Thoracic aorta (tissue), 2 donors: ENCODE results near the gene PRR3. TPM values are rescaled to one million over a fixed set of nuclear protein-coding genes. Genes with fewer than 3 reads are reported as not detected.
A peak's percentile ranks its signal among the peaks of the same experiment; 100 is the strongest.
"Not testable (repeated sequence)": the region's sequence is repeated elsewhere in the genome, so short reads cannot be mapped to it uniquely, and the experiment has no call there.

Experiments used
- ATAC-seq: fragments of 150-250 bp; one replicate; pipeline ENCODE4 v1.8.0; 2017; ENCODE audit warnings: low read depth; ENCODE audit not compliant: insufficient number of reproducible peaks, low FRiP score
- DNase-seq: peaks from one replicate; pipeline ENCODE4 v3.0.0-alpha.2; 2020; ENCODE audit warnings: low spot score
- H3K27ac ChIP-seq, 2 donors: fragments of 200-600 bp; sonication (generic); 1 replicate in 1 of 2; 2 replicates in 1 of 2; pipeline ENCODE4 v1.5.1; 2016; ENCODE audit warnings: mild to moderate bottlenecking in 2 of 2, moderate library complexity in 2 of 2
- H3K27me3 ChIP-seq: fragments of 200-600 bp; sonication (generic); replicated peaks from 2 replicates; pipeline ENCODE4 v1.6.0; 2016; ENCODE audit warnings: mild to moderate bottlenecking; ENCODE audit not compliant: insufficient read depth
- H3K36me3 ChIP-seq: fragments of 200-600 bp; sonication (generic); one replicate; pipeline ENCODE4 v1.5.1; 2016
- H3K4me1 ChIP-seq, 2 donors: fragments of 200-600 bp; sonication (generic); 1 replicate in 1 of 2; 2 replicates in 1 of 2; pipeline versions ENCODE4 v1.5.1 to v1.6.0; 2016; ENCODE audit warnings: low read depth in 2 of 2, mild to moderate bottlenecking in 1 of 2; ENCODE audit not compliant: control insufficient read depth in 1 of 2
- H3K4me3 ChIP-seq: fragments of 200-600 bp; sonication (generic); 2 replicates; pipeline ENCODE4 v1.5.1; 2016; ENCODE audit warnings: mild to moderate bottlenecking
- H3K9me3 ChIP-seq: fragments of 200-600 bp; sonication (generic); 2 replicates; pipeline ENCODE4 v1.5.1; 2016
- total RNA-seq, 2 donors: library from RNA; depleted of rRNA; stranded (reverse); fragments of >200 nt; gene quantifications; one replicate each; pipeline versions ENCODE4 v1.1.0 to v1.2.3, GENCODE V29; 2016
- TF ChIP-seq, protein P1 (sequence below): fragments of 200-600 bp; sonication (generic); IDR thresholded peaks from one replicate; pipeline ENCODE4 v1.5.1; 2019; ENCODE audit warnings: antibody characterized with exemption

PRR3 gene
- total RNA-seq, 2 donors from 2014 or later = 4.2 to 10.4 TPM

DNA sequence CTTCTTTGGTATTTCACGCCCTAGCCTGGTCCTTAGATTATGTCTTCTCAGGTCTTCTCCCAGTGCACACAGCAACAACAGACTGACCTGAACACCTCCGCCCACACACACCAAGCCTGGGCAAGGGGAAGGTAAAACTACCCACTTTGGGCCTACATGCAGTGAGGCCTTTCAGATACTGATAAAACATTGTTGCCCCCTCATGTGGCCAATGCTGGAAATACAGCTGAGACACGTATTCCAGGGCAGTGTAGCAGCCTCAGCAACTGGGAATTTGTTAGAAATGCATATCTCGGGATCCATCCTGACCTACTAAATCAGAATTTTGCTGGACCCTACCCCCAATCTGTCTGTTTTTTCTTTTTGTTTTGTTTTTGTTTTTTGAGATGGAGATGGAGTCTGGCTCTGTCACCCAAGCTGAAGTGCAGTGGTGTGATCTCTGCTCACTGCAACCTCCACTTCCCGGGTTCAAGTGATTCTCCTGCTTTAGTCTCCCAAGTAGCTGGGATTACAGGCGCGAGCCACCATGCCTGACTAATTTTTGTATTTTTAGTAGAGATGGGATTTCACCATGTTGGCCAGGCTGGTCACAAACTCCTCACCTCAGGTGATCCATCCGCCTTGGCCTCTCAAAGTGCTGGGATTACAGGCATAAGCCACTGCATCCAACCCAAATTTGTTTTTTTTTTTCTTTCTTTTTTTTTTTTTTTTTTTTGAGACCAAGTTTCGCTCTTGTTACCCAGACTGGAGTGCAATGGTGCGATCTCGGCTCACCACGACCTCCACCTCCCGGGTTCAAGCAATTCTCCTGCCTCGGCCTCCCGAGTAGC is 40.4 kb downstream of the PRR3 start:
- not testable (repeated sequence) for H3K4me3 ChIP-seq, H3K27ac ChIP-seq, H3K9me3 ChIP-seq, H3K4me1 ChIP-seq, H3K27me3 ChIP-seq
- peaks cover 26% of the 10 kb centered on the region for H3K36me3 ChIP-seq
- TF ChIP-seq, protein P1, sequence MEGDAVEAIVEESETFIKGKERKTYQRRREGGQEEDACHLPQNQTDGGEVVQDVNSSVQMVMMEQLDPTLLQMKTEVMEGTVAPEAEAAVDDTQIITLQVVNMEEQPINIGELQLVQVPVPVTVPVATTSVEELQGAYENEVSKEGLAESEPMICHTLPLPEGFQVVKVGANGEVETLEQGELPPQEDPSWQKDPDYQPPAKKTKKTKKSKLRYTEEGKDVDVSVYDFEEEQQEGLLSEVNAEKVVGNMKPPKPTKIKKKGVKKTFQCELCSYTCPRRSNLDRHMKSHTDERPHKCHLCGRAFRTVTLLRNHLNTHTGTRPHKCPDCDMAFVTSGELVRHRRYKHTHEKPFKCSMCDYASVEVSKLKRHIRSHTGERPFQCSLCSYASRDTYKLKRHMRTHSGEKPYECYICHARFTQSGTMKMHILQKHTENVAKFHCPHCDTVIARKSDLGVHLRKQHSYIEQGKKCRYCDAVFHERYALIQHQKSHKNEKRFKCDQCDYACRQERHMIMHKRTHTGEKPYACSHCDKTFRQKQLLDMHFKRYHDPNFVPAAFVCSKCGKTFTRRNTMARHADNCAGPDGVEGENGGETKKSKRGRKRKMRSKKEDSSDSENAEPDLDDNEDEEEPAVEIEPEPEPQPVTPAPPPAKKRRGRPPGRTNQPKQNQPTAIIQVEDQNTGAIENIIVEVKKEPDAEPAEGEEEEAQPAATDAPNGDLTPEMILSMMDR = peak; percentile 75
- DNase-seq = peak; percentile 48
- ATAC-seq = peak; percentile 65

DNA sequence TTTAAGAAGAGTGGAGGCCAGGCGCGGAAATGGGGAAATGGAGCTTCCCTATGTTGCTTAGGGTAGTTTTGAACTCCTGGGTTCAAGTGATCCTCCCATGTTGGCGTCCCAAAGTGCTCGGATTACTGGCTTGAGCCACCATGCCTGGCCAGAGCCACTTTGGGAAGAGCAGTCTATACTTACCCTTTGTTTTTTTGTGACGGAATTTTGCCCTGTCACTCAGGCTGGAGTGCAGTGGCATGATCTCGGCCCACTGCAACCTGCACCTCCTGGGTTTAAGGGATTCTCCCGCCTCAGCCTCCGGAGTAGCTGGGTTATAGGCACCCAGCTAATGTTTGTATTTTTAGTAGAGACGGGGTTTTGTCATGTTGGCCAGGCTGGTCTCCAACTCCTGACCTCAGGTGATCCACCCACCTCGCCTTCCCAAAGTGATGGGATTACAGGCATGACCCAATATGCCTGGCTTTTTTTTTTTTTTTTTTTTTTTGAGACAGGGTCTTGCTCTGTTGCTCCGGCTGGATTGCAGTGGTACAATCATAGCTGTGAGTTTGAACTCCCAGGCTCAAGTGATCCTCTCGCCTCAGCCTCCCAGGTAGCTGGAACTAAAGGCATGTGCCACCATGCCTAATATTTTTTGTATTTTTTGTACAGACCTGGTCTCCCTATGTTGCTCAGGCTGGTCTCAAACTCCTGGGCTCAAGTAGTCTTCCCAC is 42.0 kb downstream of the PRR3 start:
- TF ChIP-seq, protein P1 = no peak
- Histone ChIP-seq H3K27ac (no peak overlapping the region), H3K9me3 (no peaks in the 10 kb centered on the region), H3K4me3 (no peak overlapping the region), H3K27me3 (no peaks in the 10 kb centered on the region), H3K4me1 (no peaks in the 10 kb centered on the region), H3K36me3 (peaks cover 38% of the 10 kb centered on the region)
- ATAC-seq (no peak), DNase-seq (no peak)

DNA sequence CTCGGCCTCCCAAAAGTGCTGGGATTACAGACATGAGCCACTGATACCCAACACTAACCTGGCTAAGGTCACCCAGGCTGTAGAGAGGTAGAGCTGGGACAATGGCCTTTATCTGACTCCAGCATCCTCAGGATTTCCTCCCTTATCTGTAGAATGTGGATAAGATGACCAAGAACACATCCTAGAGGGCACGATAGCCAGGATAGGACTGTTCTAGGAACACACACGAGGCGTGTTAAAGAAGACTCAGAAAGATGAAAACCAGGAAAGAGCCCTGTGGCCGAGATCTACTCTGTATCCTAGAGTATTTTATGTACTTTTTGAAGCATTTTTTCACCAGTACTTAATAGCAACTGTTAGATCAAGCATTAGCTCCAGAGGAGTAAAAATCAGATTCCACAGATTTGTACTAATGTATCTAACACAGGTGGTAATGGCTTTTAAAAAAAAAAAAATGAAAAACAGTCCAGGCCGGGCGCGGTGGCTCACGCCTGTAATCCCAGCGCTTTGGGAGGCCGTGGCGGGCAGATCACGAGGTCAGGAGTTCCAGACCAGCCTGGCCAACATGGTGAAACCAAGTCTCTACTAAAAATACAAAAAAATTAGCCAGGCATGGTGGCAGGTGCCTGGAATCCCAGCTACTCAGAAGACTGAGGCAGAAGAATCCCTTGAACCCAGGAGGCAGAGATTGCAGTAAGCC is 42.7 kb downstream of the PRR3 start:
- Histone ChIP-seq H3K27ac (no peak overlapping the region), H3K9me3 (no peaks in the 10 kb centered on the region), H3K27me3 (no peaks in the 10 kb centered on the region), H3K4me1 (no peaks in the 10 kb centered on the region), H3K4me3 (no peak overlapping the region), H3K36me3 (peaks cover 45% of the 10 kb centered on the region)
- DNase-seq = no peak
- no peak for ATAC-seq
- TF ChIP-seq, protein P1 = no peak

DNA sequence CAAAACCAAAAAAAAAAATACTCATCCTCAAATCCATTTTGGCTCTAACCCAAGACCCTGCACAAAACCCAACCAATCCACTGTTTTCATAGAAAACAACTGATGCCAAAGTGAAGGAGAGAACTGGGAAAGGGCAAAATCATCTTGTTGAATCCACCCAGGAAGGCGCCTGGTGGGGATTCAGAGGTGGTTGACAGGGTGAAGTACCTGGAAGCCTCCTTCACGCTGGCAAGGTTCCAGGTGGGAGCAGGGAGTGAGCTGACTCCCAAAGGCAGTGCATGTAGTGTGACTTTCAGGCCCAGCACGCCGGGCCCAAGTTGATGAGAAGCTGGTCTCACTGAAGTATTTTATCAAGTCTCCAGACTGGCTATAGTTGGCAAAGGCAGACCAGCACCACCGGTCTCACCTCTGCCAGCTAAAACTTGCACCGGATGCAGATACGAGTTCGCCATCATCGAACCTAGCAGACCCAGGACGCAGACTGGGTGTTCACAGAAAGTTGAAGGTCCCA is 43.4 kb downstream of the PRR3 start:
- TF ChIP-seq, protein P1 = no peak
- Histone ChIP-seq H3K4me3 (no peak overlapping the region), H3K27ac (no peak overlapping the region), H3K36me3 (peaks cover 53% of the 10 kb centered on the region), H3K4me1 (no peaks in the 10 kb centered on the region), H3K9me3 (no peaks in the 10 kb centered on the region), H3K27me3 (no peaks in the 10 kb centered on the region)
- DNase-seq (no peak), ATAC-seq (no peak)

DNA sequence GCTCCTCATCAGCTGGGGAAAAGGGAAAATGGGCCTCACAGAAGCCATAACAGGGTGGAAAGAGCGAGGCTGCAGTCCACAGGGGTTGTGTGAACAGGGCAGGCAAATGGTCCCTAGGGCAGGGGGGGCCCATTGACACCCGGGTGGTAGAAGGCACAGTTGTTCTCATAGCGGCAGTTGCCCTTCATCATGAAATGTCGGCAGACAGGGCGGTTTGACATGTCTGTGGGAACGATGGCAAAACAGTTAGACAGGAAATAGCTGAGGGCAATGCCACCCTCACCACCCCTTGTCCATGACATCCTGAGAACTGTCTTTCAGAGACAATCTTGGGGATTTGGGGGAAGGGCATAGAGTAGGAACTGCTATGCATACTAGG is 44.3 kb downstream of the PRR3 start:
- no peak for ATAC-seq
- no peaks in the 10 kb centered on the region for H3K9me3 ChIP-seq
- TF ChIP-seq, protein P1 = no peak
- H3K27ac ChIP-seq = no peak overlapping the region
- no peaks in the 10 kb centered on the region for H3K4me1 ChIP-seq
- no peaks in the 10 kb centered on the region for H3K27me3 ChIP-seq
- H3K4me3 ChIP-seq = no peak overlapping the region
- H3K36me3 ChIP-seq = peaks cover 62% of the 10 kb centered on the region
- no peak for DNase-seq
